Breast epithelium (tissue), 4 donors: Measurements from ENCODE around the gene GLDN. TPM values are rescaled to one million over a fixed set of nuclear protein-coding genes. Genes with fewer than 3 reads are reported as not detected.

Source experiments
- DNase-seq, 2 donors: peaks; one replicate each; pipeline ENCODE4 v3.0.0-alpha.2; 2019; ENCODE audit warnings: low spot score in 2 of 2
- H3K27ac ChIP-seq, 2 donors: fragments of 200-600 bp; sonication (generic) in 1 of 2; one replicate each; pipeline ENCODE4 v1.5.1; 2016 to 2019; ENCODE audit warnings: mild to moderate bottlenecking in 1 of 2
- H3K27me3 ChIP-seq, 2 donors: fragments of 200-600 bp; sonication (generic) in 1 of 2; one replicate each; pipeline versions ENCODE4 v1.5.1 to v1.6.0; 2017 to 2019; ENCODE audit warnings: control low read depth in 1 of 2, mild to moderate bottlenecking in 1 of 2
- H3K36me3 ChIP-seq: fragments of 200-600 bp; one replicate; pipeline ENCODE4 v1.5.1; 2019
- H3K4me1 ChIP-seq, 2 donors: fragments of 200-600 bp; sonication (generic); one replicate each; pipeline ENCODE4 v1.5.1; 2016 to 2019; ENCODE audit warnings: control low read depth in 1 of 2
- H3K4me3 ChIP-seq, 3 donors: fragments of 200-600 bp; sonication (generic); 1 replicate in 2 of 3; 2 replicates in 1 of 3; pipeline ENCODE4 v1.5.1; 2016 to 2019; ENCODE audit warnings: mild to moderate bottlenecking in 3 of 3, moderate library complexity in 2 of 3
- H3K9me3 ChIP-seq, 2 donors: fragments of 200-600 bp; sonication (generic) in 1 of 2; one replicate each; pipeline ENCODE4 v1.5.1; 2016 to 2019; ENCODE audit warnings: control low read depth in 1 of 2
- CTCF ChIP-seq, 3 donors: fragments of 450-650 bp; IDR thresholded peaks; one replicate each; pipeline ENCODE4 v1.5.1; 2016 to 2017; ENCODE audit warnings: antibody characterized with exemption in 3 of 3, mild to moderate bottlenecking in 3 of 3, moderate library complexity in 3 of 3
- POLR2A ChIP-seq: fragments of 450-650 bp; IDR thresholded peaks from one replicate; pipeline ENCODE4 v1.6.1; 2016; ENCODE audit warnings: antibody characterized with exemption, mild to moderate bottlenecking, moderate library complexity
- POLR2AphosphoS5 ChIP-seq, 3 donors: sonication (generic); formaldehyde crosslinking; IDR thresholded peaks; one replicate each; pipeline ENCODE4 v1.6.1; 2017; ENCODE audit warnings: antibody characterized with exemption in 3 of 3
- intact Hi-C: fragments of 100-400 bp; cut with DNase I; formaldehyde crosslinking; loops from one replicate; pipeline ENCODE4 v1.15.1; 2023; ENCODE audit warnings: low total_unique reads
- total RNA-seq, 3 donors: library from RNA; depleted of rRNA; stranded (reverse); fragments of >200 nt; gene quantifications; one replicate each; pipeline ENCODE4 v1.1.0, GENCODE V29; 2016

Gene GLDN
- total RNA-seq, 3 donors from 2014 or later, result 7.3 to 67.2 (median 10.8) TPM

DNA sequence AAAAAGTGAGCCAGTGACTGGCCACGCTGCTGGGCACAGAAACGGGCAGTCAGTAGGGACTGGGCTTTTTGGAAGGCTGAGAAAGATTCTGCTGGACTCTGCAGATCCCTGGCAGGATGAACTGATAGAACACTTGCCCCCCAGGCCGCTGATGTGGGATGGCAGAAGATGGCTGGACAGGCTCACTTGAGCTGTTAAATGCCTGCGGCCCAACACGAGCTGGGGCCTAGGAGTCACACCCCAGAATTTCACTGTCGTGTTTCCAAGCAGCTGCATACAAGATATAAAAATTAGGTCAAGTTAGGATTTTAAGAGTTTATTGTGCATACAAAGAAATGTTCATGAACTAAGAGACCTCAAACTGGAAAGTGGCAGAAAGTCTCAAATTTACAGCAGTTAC lies 26.9 kb downstream of the GLDN start:
- Histone ChIP-seq H3K9me3 (no peaks in the 10 kb centered on the region), H3K36me3 (no peaks in the 10 kb centered on the region), H3K27ac (no peak overlapping the region), H3K4me3 (no peak overlapping the region), H3K27me3 (no peaks in the 10 kb centered on the region), H3K4me1 (peaks cover 0 to 6% of the 10 kb centered on the region in 2 donors)
- intact Hi-C loops, result no loop called here
- DNase-seq, result no peak
- no peak for TF ChIP-seq POLR2A
- TF ChIP-seq CTCF (IDR thresholded peaks at IDR 0.05), result no peak
- TF ChIP-seq POLR2AphosphoS5 (IDR thresholded peaks at IDR 0.05), result no peak

- intact Hi-C loops, result no loop called here
- no peaks in the 10 kb centered on the region for H3K36me3 ChIP-seq
- H3K27me3 ChIP-seq, result no peaks in the 10 kb centered on the region
- DNase-seq, result no peak
- no peak overlapping the region for H3K4me3 ChIP-seq
- peaks cover 0 to 6% of the 10 kb centered on the region in 2 donors for H3K4me1 ChIP-seq
- TF ChIP-seq POLR2AphosphoS5 (IDR thresholded peaks at IDR 0.05), result no peak
- TF ChIP-seq CTCF (IDR thresholded peaks at IDR 0.05), result no peak
- no peak for TF ChIP-seq POLR2A
- no peak overlapping the region for H3K27ac ChIP-seq
- H3K9me3 ChIP-seq, result no peaks in the 10 kb centered on the region
Measured at GRCh38 chr15:51368751-51369450, 27.4 kb downstream of the GLDN start.

- Histone ChIP-seq H3K4me1 (peaks cover 0 to 6% of the 10 kb centered on the region in 2 donors), H3K4me3 (no peak overlapping the region), H3K36me3 (no peaks in the 10 kb centered on the region), H3K27ac (no peak overlapping the region), H3K27me3 (no peaks in the 10 kb centered on the region), H3K9me3 (no peaks in the 10 kb centered on the region)
- TF ChIP-seq CTCF (IDR thresholded peaks at IDR 0.05) (no peak), POLR2A (no peak), POLR2AphosphoS5 (IDR thresholded peaks at IDR 0.05) (no peak)
- intact Hi-C loops, result no loop called here
- no peak for DNase-seq
Measured at GRCh38 chr15:51369451-51369761, 28.0 kb downstream of the GLDN start.

GRCh38 chr15:51371266-51371665 lies 29.8 kb downstream of the GLDN start:
- Histone ChIP-seq H3K4me3 (no peak overlapping the region), H3K9me3 (no peaks in the 10 kb centered on the region), H3K27ac (no peak overlapping the region), H3K4me1 (peaks cover 0 to 6% of the 10 kb centered on the region in 2 donors), H3K27me3 (no peaks in the 10 kb centered on the region), H3K36me3 (no peaks in the 10 kb centered on the region)
- intact Hi-C loops, result loop anchor here (10.0 kb wide), 2 partner anchors 126 to 1206 kb away; no protein-coding TSS in a partner anchor
- no peak for DNase-seq
- TF ChIP-seq POLR2AphosphoS5 (IDR thresholded peaks at IDR 0.05), result no peak
- TF ChIP-seq CTCF (IDR thresholded peaks at IDR 0.05), result no peak
- TF ChIP-seq POLR2A, result no peak

- TF ChIP-seq CTCF (IDR thresholded peaks at IDR 0.05), result no peak
- no peak for TF ChIP-seq POLR2A
- TF ChIP-seq POLR2AphosphoS5 (IDR thresholded peaks at IDR 0.05), result no peak
- H3K36me3 ChIP-seq, result no peaks in the 10 kb centered on the region
- no peaks in the 10 kb centered on the region for H3K4me1 ChIP-seq
- H3K27ac ChIP-seq, result no peak overlapping the region
- intact Hi-C loops, result loop anchor here (10.0 kb wide), 2 partner anchors 129 to 1209 kb away; no protein-coding TSS in a partner anchor
- no peaks in the 10 kb centered on the region for H3K27me3 ChIP-seq
- H3K4me3 ChIP-seq, result no peak overlapping the region
- no peak for DNase-seq
- no peaks in the 10 kb centered on the region for H3K9me3 ChIP-seq
Measured at GRCh38 chr15:51374131-51374530, 32.7 kb downstream of the GLDN start.
